Measurements from ENCODE around the gene GRID2IP. TPM values are rescaled to one million over a fixed set of nuclear protein-coding genes. Genes with fewer than 3 reads are reported as not detected.
"Not testable (repeated sequence)": the region's sequence is repeated elsewhere in the genome, so short reads cannot be mapped to it uniquely, and the experiment has no call there.

The GRID2IP gene
- under 1 TPM in 2 of 6 donors, not detected in 4; 0.08 to 0.17 TPM for polyA plus RNA-seq (ENCODE audit: low read depth in 6 of 6)

DNA sequence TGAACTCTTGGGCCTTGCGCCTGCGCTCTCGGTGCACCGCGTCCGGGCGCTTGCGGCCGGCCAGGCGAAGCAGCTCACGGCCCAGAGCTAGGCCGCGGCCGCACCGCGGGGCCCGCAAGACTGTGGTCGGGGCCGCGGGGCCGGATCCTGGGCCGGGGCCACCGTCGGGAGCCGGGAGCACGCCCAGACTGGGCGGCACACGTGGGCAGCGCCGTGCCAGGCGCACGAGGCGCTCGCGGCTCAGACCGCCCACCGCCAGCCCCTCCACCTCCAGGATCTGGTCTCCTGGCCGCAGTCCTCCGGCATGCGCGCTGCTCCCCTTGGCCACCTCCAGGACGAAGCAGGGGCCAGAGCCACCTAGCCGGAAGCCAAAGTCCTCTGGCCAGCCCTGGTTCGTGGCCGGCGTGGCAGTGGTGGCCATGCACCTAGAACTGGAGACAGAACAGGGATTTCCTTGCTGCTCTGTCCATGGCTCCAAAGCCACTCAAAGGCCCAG, at the start of gene GRID2IP:
Gene GRID2IP, minus strand, starts transcription at position 446 of the 496 bp plus-strand sequence. Its CDS starts 25 bp downstream, at position 421.
- peak within 1 kb of the TSS in 2 of 6 donors; percentile 4 to 16 for H3K27ac Mint-ChIP-seq
- H3K27me3 Mint-ChIP-seq = no peaks in the 10 kb centered on the region
- H3K4me3 Mint-ChIP-seq = peak within 1 kb of the TSS in 1 of 8 donors; percentile 29
- H3K36me3 Mint-ChIP-seq = no peaks in the 10 kb centered on the region
- ATAC-seq (ENCODE audit: low read depth in 2 of 2) = no peak
- peaks cover 7 to 17% (median 12%) of the 10 kb centered on the region in 3 donors for H3K4me1 Mint-ChIP-seq
- no peaks in the 10 kb centered on the region for H3K9me3 Mint-ChIP-seq
- no peak for DNase-seq

GRCh38 chr7:6600093-6600492, 48.8 kb upstream of the GRID2IP start:
- Mint-ChIP-seq H3K9me3 (no peaks in the 10 kb centered on the region), H3K4me3 (no peak overlapping the region), H3K27me3 (no peaks in the 10 kb centered on the region), H3K4me1 (peaks cover 8 to 15% (median 11%) of the 10 kb centered on the region in 3 donors), H3K36me3 (peaks cover 0 to 5% of the 10 kb centered on the region in 2 donors), H3K27ac (no peak overlapping the region)
- ATAC-seq (ENCODE audit: low read depth in 2 of 2) (no peak), DNase-seq (no peak)

GRCh38 chr7:6590645-6591110, 39.4 kb upstream of the GRID2IP start:
- ATAC-seq (ENCODE audit: low read depth in 2 of 2) = no peak
- Mint-ChIP-seq H3K27ac (peak overlapping the region; percentile 82 to 94 (median 90)), H3K36me3 (peaks cover 0 to 4% of the 10 kb centered on the region in 2 donors), H3K4me1 (peaks cover 15 to 22% (median 15%) of the 10 kb centered on the region in 3 donors), H3K9me3 (no peaks in the 10 kb centered on the region), H3K27me3 (no peaks in the 10 kb centered on the region), H3K4me3 (peak overlapping the region; percentile 85 to 97 (median 88))
- DNase-seq = no peak

GRCh38 chr7:6589829-6590644, 38.8 kb upstream of the GRID2IP start, which contains the start of gene INTS15:
INTS15 (plus strand) TSS chr7:6590021; CDS start chr7:6590284, 263 bp downstream.
- DNase-seq = peak; percentile 89
- peak within 1 kb of the TSS; percentile 90 to 98 (median 95) for H3K27ac Mint-ChIP-seq
- ATAC-seq (ENCODE audit: low read depth in 2 of 2) = peak; percentile 86 to 87
- H3K27me3 Mint-ChIP-seq = no peaks in the 10 kb centered on the region
- peaks cover 15 to 22% (median 15%) of the 10 kb centered on the region in 3 donors for H3K4me1 Mint-ChIP-seq
- peaks cover 2% of the 10 kb centered on the region in 2 donors for H3K36me3 Mint-ChIP-seq
- peak within 1 kb of the TSS; percentile 85 to 97 (median 88) for H3K4me3 Mint-ChIP-seq
- no peaks in the 10 kb centered on the region for H3K9me3 Mint-ChIP-seq

GRCh38 chr7:6589151-6589828, 38.0 kb upstream of the GRID2IP start:
- no peaks in the 10 kb centered on the region for H3K27me3 Mint-ChIP-seq
- H3K4me3 Mint-ChIP-seq = peak overlapping the region; percentile 63 to 87 (median 80)
- peak overlapping the region in 5 of 6 donors; percentile 80 to 98 (median 96) for H3K27ac Mint-ChIP-seq
- peaks cover 15 to 22% (median 15%) of the 10 kb centered on the region in 3 donors for H3K4me1 Mint-ChIP-seq
- no peaks in the 10 kb centered on the region for H3K9me3 Mint-ChIP-seq
- ATAC-seq (ENCODE audit: low read depth in 2 of 2) = no peak
- H3K36me3 Mint-ChIP-seq = peaks cover 5 to 6% of the 10 kb centered on the region in 2 donors
- no peak for DNase-seq

- DNase-seq (no peak), ATAC-seq (ENCODE audit: low read depth in 2 of 2) (no peak)
- Mint-ChIP-seq H3K27ac (peak overlapping the region in 5 of 6 donors; percentile 47 to 95 (median 60)), H3K27me3 (no peaks in the 10 kb centered on the region), H3K9me3 (no peaks in the 10 kb centered on the region), H3K4me3 (peak overlapping the region in 6 of 8 donors; percentile 35 to 87 (median 62)), H3K4me1 (peaks cover 15 to 18% (median 15%) of the 10 kb centered on the region in 3 donors), H3K36me3 (peaks cover 5 to 6% of the 10 kb centered on the region in 2 donors)
These were observed 37.3 kb upstream of the GRID2IP start for GRCh38 chr7:6588566-6588965.

GRCh38 chr7:6585746-6586432, 34.6 kb upstream of the GRID2IP start:
- peak overlapping the region in 2 of 8 donors; percentile 11 to 23 for H3K4me3 Mint-ChIP-seq
- peaks cover 6 to 19% of the 10 kb centered on the region in 2 donors for H3K36me3 Mint-ChIP-seq
- ATAC-seq (ENCODE audit: low read depth in 2 of 2); H3K27me3 Mint-ChIP-seq; H3K27ac Mint-ChIP-seq; DNase-seq; H3K9me3 Mint-ChIP-seq: not testable (repeated sequence)
- peaks cover 19 to 28% (median 21%) of the 10 kb centered on the region in 3 donors for H3K4me1 Mint-ChIP-seq

DNA sequence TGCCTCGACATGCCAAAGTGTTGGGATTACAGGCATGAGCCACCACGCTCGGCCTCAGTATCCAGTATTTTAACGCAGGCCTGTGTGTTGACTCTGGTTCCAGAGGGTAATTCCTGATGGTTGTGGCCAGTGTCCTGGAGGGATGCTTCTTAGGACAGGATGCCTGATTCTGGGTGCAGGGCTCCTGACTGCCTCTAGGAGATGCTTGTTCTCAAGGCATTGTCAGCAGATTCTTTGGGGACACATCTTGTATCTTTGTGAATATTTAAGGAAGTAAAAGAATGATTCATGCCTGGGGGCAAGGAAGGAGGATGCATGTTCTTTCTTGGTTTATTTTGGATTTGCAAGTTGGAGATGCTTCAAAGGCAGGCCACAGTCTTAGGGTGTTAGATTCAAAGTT, 28.2 kb upstream of the GRID2IP start:
- Mint-ChIP-seq H3K27ac (peak overlapping the region in 3 of 6 donors; percentile 44 to 94 (median 78)), H3K4me3 (peak overlapping the region in 6 of 8 donors; percentile 12 to 92 (median 86)), H3K27me3 (no peaks in the 10 kb centered on the region), H3K9me3 (no peaks in the 10 kb centered on the region), H3K4me1 (peaks cover 12 to 38% (median 24%) of the 10 kb centered on the region in 3 donors), H3K36me3 (peaks cover 0 to 21% of the 10 kb centered on the region in 2 donors)
- DNase-seq = no peak
- no peak for ATAC-seq (ENCODE audit: low read depth in 2 of 2)

GRCh38 chr7:6578114-6579084, 27.1 kb upstream of the GRID2IP start:
- Mint-ChIP-seq H3K36me3 (peaks cover 0 to 21% of the 10 kb centered on the region in 2 donors), H3K4me1 (peaks cover 12 to 39% (median 24%) of the 10 kb centered on the region in 3 donors), H3K27me3 (no peaks in the 10 kb centered on the region), H3K9me3 (no peaks in the 10 kb centered on the region), H3K4me3 (peak overlapping the region; percentile 88 to 97 (median 93)), H3K27ac (peak overlapping the region; percentile 51 to 99 (median 93))
- no peak for DNase-seq
- no peak for ATAC-seq (ENCODE audit: low read depth in 2 of 2)

DNA sequence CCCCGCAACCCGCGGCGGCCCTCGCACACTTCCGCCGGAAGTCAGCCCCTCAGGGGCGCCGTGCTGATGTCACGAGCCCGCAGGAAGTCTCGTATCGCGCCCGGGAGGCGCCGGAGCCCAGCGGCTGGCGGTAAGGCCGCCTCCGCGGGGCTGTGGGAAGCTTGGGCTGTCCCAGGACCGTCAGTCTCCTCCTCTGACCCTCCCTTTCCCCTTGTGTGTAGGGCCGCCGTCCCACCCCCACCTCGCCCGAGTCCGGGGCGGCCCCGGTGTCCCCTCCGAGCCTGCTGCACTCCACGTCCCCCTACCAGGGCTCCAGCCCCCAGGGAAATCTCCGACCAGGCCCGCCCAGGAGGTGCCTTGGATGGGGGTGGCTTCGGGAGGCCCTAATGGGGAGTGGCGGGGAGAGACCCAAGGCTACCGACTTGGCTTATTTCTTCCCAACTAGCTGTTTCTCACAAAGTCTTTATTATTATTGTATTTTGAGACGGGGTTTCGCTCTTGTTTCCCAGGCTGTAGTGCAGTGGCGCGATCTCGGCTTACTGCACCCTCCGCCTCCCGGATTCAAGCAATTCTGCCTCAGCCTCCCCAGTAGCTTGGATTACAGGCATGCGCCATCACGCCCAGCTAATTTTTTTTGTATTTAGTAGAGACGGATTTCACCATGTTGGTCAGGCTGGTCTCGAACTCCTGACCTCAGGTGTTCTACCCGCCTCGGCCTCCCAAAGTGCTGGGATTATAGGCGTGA, 26.3 kb upstream of the GRID2IP start, which contains the start of gene ZDHHC4:
Gene ZDHHC4, plus strand, starts transcription at position 86 of the 745 bp plus-strand sequence. CDS start 3,108 bp downstream, outside the sequence.
- H3K27ac Mint-ChIP-seq = peak within 1 kb of the TSS; percentile 94 to 99 (median 98)
- peak; percentile 93 to 96 for ATAC-seq (ENCODE audit: low read depth in 2 of 2)

GRCh38 chr7:6576867-6577368, 25.7 kb upstream of the GRID2IP start:
- H3K9me3 Mint-ChIP-seq, DNase-seq, H3K27me3 Mint-ChIP-seq: not testable (repeated sequence)
- peak overlapping the region in 3 of 6 donors; percentile 60 to 98 (median 94) for H3K27ac Mint-ChIP-seq
- H3K4me1 Mint-ChIP-seq = peaks cover 12 to 34% (median 24%) of the 10 kb centered on the region in 3 donors
- H3K4me3 Mint-ChIP-seq = peak overlapping the region; percentile 88 to 97 (median 93)
- H3K36me3 Mint-ChIP-seq = peaks cover 0 to 17% of the 10 kb centered on the region in 2 donors
- ATAC-seq (ENCODE audit: low read depth in 2 of 2) = peak; percentile 18 to 20

More for the DNA sequence above, 26.3 kb upstream of the GRID2IP start, which contains the start of gene ZDHHC4:
- Mint-ChIP-seq H3K36me3 (peaks cover 0 to 21% of the 10 kb centered on the region in 2 donors), H3K4me3 (peak within 1 kb of the TSS; percentile 88 to 97 (median 93)), H3K27me3 (peaks cover 0 to 5% (median 4%) of the 10 kb centered on the region in 3 donors), H3K9me3 (no peaks in the 10 kb centered on the region), H3K4me1 (peaks cover 12 to 39% (median 24%) of the 10 kb centered on the region in 3 donors)
- DNase-seq = peak; percentile 88
